ENCODE data around the gene ZNF660. TPM values are rescaled to one million over a fixed set of nuclear protein-coding genes. Genes with fewer than 3 reads are reported as not detected.

The ZNF660 gene
- polyA plus RNA-seq, 1 of the 3 experiments (the other 2 are of a cell fraction) = 1.0 TPM

- DNase-seq = no peak
- Histone ChIP-seq H3K4me1 (ENCODE audit: control insufficient read depth in 1 of 2, insufficient read depth in 2 of 2, low read depth in 1 of 2, low read length in 1 of 2) (no peaks in the 10 kb centered on the region), H3K9ac (no peak overlapping the region), H3K27me3 (ENCODE audit: insufficient read depth) (no peaks in the 10 kb centered on the region), H3K4me3 (ENCODE audit: low read depth in 2 of 2, low read length in 1 of 2) (no peak overlapping the region), H3K4me2 (no peak overlapping the region), H4K20me1 (ENCODE audit: insufficient read depth) (no peaks in the 10 kb centered on the region), H3K27ac (ENCODE audit: low read depth in 2 of 2, low read length in 1 of 2) (no peak overlapping the region), H3K9me2 (no peaks in the 10 kb centered on the region), H2AFZ (ENCODE audit: low read depth) (no peak overlapping the region), H3K79me2 (ENCODE audit: insufficient read depth) (no peaks in the 10 kb centered on the region), H3F3A (replicated peaks; ENCODE audit: insufficient read depth) (no peaks in the 10 kb centered on the region), H3K36me3 (replicated peaks in 1 of 2; ENCODE audit: control insufficient read depth in 1 of 2, insufficient read depth in 2 of 2, low read length in 1 of 2) (no peaks in the 10 kb centered on the region), H3K9me3 (no peaks in the 10 kb centered on the region)
- TF ChIP-seq RXRA (IDR thresholded peaks at IDR 0.05; ENCODE audit: borderline replicate concordance, low read depth) (no peak), TCF12 (IDR thresholded peaks at IDR 0.05) (no peak), TAF1 (IDR thresholded peaks at IDR 0.05; ENCODE audit: borderline replicate concordance, low read depth, low read length) (no peak)
- ChIA-PET CTCF (no interaction called here), POLR2A (no interaction called here)
Measured at GRCh38 chr3:44612678-44613077, 27.9 kb downstream of the ZNF660 start.

DNA sequence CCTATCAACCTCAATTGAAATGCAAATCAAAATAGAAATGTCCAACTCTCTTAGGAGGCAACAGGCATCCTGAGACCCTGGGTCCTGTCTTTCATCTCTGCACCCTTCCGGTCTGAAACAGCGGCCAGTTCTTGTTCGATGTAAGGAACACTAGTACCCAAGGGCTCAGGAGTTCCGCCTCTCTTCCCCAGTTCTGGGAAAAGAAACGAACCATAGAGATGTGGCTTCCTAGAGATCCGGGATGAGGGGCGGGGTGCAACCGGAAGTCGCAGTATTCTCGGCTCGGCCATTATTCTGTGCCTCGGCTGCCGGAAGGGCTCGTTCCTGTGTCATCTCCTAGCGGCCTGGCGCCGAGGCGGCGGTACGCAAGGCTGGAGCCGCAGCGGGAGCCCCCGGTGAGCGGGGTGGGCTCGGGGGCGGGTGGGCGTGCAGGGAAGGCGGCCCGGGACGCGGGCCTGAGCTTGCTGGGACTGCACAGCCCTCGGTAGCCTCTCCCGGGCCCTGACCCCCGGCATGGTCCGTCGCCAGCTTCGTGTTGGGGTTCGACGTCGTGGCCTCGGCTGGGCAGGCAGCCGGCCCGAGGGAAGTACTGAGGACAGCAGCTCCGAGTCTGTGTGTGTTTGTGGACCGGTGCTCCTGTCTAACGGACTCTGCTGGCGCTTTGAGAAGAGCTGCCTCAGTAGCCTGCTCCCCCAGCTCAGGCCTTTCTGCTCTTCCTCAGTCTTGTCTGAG, 40.2 kb downstream of the ZNF660 start, which contains the start of gene ZNF197:
Gene ZNF197, plus strand, starts transcription at position 288 of the 732 bp plus-strand sequence. CDS start 4,119 bp downstream, outside the sequence.
- H2AFZ ChIP-seq (ENCODE audit: low read depth) = peak within 1 kb of the TSS; percentile 93
- ChIA-PET POLR2A (interaction anchor here (1.0 to 1.9 kb wide), 9 partner anchors 24 to 301 kb away, joined by 3 to 16 read pairs (median 3); partner anchors contain the start of genes ZKSCAN7, ZNF35, ZNF445 and ZNF660), CTCF (interaction anchor here (0.8 to 1.6 kb wide), 4 partner anchors 24 to 301 kb away, joined by 3 to 5 read pairs (median 3); partner anchors contain the start of gene ZNF35)
- H3K36me3 ChIP-seq (replicated peaks in 1 of 2; ENCODE audit: control insufficient read depth in 1 of 2, insufficient read depth in 2 of 2, low read length in 1 of 2) = peaks cover 12 to 17% of the 10 kb centered on the region in 2 experiments
- peak within 1 kb of the TSS; percentile 71 to 92 for H3K27ac ChIP-seq (ENCODE audit: low read depth in 2 of 2, low read length in 1 of 2)
- H3K79me2 ChIP-seq (ENCODE audit: insufficient read depth) = peaks cover 48% of the 10 kb centered on the region
- peak within 1 kb of the TSS; percentile 75 for H3K9ac ChIP-seq
- peaks cover 10% of the 10 kb centered on the region for H3F3A ChIP-seq (replicated peaks; ENCODE audit: insufficient read depth)
- H4K20me1 ChIP-seq (ENCODE audit: insufficient read depth) = no peaks in the 10 kb centered on the region; the same call in 1 of the 2 replicates
- peak within 1 kb of the TSS; percentile 93 for H3K4me2 ChIP-seq
- DNase-seq = peak; percentile 90
- 2% methylated on average over 13 of the region's 47 CpGs for WGBS (ENCODE audit: low lambda C conversion rate)
- H3K4me3 ChIP-seq (ENCODE audit: low read depth in 2 of 2, low read length in 1 of 2) = peak within 1 kb of the TSS; percentile 76 to 90
- H3K9me3 ChIP-seq = no peaks in the 10 kb centered on the region
- no peaks in the 10 kb centered on the region for H3K27me3 ChIP-seq (ENCODE audit: insufficient read depth)
- peaks cover 7 to 9% of the 10 kb centered on the region in 2 experiments; a peak in 3 of 4 replicates for H3K4me1 ChIP-seq (ENCODE audit: control insufficient read depth in 1 of 2, insufficient read depth in 2 of 2, low read depth in 1 of 2, low read length in 1 of 2)
- H3K9me2 ChIP-seq = no peaks in the 10 kb centered on the region
- TF ChIP-seq JUND (IDR thresholded peaks at IDR 0.05) = no peak
- TF ChIP-seq EP300 (IDR thresholded peaks at IDR 0.05; ENCODE audit: borderline replicate concordance in 1 of 2, low read depth in 1 of 2, low read length in 1 of 2) = no peak
- TF ChIP-seq CHD2 (IDR thresholded peaks at IDR 0.05; ENCODE audit: low read length, partially characterized antibody) = peak; percentile 85
- TF ChIP-seq USF2 (IDR thresholded peaks at IDR 0.05; ENCODE audit: borderline replicate concordance, low read depth, low read length) = no peak
- no peak for TF ChIP-seq GATA2 (CRISPR knock-in tag; IDR thresholded peaks at IDR 0.05)
- 0 out of 2 replicates have a peak, but pooled peaks have one; percentile 36 for TF ChIP-seq FOXJ3 (CRISPR knock-in tag; IDR thresholded peaks at IDR 0.05)
- TF ChIP-seq, protein P1, sequence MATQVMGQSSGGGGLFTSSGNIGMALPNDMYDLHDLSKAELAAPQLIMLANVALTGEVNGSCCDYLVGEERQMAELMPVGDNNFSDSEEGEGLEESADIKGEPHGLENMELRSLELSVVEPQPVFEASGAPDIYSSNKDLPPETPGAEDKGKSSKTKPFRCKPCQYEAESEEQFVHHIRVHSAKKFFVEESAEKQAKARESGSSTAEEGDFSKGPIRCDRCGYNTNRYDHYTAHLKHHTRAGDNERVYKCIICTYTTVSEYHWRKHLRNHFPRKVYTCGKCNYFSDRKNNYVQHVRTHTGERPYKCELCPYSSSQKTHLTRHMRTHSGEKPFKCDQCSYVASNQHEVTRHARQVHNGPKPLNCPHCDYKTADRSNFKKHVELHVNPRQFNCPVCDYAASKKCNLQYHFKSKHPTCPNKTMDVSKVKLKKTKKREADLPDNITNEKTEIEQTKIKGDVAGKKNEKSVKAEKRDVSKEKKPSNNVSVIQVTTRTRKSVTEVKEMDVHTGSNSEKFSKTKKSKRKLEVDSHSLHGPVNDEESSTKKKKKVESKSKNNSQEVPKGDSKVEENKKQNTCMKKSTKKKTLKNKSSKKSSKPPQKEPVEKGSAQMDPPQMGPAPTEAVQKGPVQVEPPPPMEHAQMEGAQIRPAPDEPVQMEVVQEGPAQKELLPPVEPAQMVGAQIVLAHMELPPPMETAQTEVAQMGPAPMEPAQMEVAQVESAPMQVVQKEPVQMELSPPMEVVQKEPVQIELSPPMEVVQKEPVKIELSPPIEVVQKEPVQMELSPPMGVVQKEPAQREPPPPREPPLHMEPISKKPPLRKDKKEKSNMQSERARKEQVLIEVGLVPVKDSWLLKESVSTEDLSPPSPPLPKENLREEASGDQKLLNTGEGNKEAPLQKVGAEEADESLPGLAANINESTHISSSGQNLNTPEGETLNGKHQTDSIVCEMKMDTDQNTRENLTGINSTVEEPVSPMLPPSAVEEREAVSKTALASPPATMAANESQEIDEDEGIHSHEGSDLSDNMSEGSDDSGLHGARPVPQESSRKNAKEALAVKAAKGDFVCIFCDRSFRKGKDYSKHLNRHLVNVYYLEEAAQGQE (IDR thresholded peaks at IDR 0.05; ENCODE audit: low read depth, low read length) = peak; percentile 69
- peak; percentile 77 for TF ChIP-seq SIN3A (IDR thresholded peaks at IDR 0.05; ENCODE audit: borderline replicate concordance, low read depth, low read length)
- TF ChIP-seq TAF1 (IDR thresholded peaks at IDR 0.05; ENCODE audit: borderline replicate concordance, low read depth, low read length) = peak; percentile 95
- TF ChIP-seq CTCF (IDR thresholded peaks at IDR 0.05) = no peak
- TF ChIP-seq SMC3 (IDR thresholded peaks at IDR 0.05; ENCODE audit: low read depth, low read length) = no peak
- peak; percentile 84; the same call in 1 of the 2 replicates for TF ChIP-seq MXI1 (IDR thresholded peaks at IDR 0.05; ENCODE audit: low read depth, low read length)
- 0 out of 2 replicates have a peak, but pooled peaks have one; percentile 17 for TF ChIP-seq TCF12 (IDR thresholded peaks at IDR 0.05)
- no peak for TF ChIP-seq MEF2A (IDR thresholded peaks at IDR 0.05; ENCODE audit: borderline replicate concordance, low read depth)
- TF ChIP-seq GABPA (IDR thresholded peaks at IDR 0.05; ENCODE audit: low read depth) = peak; percentile 89
- TF ChIP-seq ELF1 (IDR thresholded peaks at IDR 0.05) = peak; percentile 86
- TF ChIP-seq ZBTB33 (IDR thresholded peaks at IDR 0.05; ENCODE audit: borderline replicate concordance, low read depth) = 0 out of 2 replicates have a peak, but pooled peaks have one; percentile 69
